RWPE2 (cell line): ENCODE data around the gene SCUBE3.

Experiments used
- ATAC-seq: fragments of 200-7000 bp; cut with Tn5 transposase; 3 replicates; pipeline ENCODE4 v1.9.1; 2021; ENCODE audit warnings: low read depth
- DNase-seq: peaks from one replicate; pipeline ENCODE4 v3.0.0-alpha.2; 2020; ENCODE audit warnings: low spot score
- H3K27ac ChIP-seq: fragments of 450-650 bp; 2 replicates; pipeline ENCODE4 v1.5.1; 2017; ENCODE audit warnings: mild to moderate bottlenecking; ENCODE audit not compliant: poor library complexity, severe bottlenecking
- H3K27me3 ChIP-seq: fragments of 250-450 bp; sonication (Bioruptor Pico); 2 replicates; pipeline ENCODE4 v1.5.1; 2021; ENCODE audit warnings: mild to moderate bottlenecking, moderate library complexity; ENCODE audit not compliant: insufficient read depth, poor library complexity, severe bottlenecking
- H3K36me3 ChIP-seq: fragments of 250-450 bp; sonication (Bioruptor Pico); 2 replicates; pipeline ENCODE4 v1.5.1; 2020; ENCODE audit warnings: low read depth, mild to moderate bottlenecking, moderate library complexity
- H3K4me1 ChIP-seq: fragments of 250-450 bp; sonication (Bioruptor Pico); 2 replicates; pipeline ENCODE4 v1.5.1; 2021; ENCODE audit warnings: mild to moderate bottlenecking, moderate library complexity; ENCODE audit not compliant: insufficient read depth, poor library complexity, severe bottlenecking
- H3K4me3 ChIP-seq: fragments of 250-450 bp; sonication (Bioruptor Pico); 2 replicates; pipeline ENCODE4 v1.5.1; 2021; ENCODE audit warnings: mild to moderate bottlenecking, moderate library complexity; ENCODE audit not compliant: severe bottlenecking
- H3K9me3 ChIP-seq: fragments of 250-450 bp; sonication (Bioruptor Pico); 2 replicates; pipeline ENCODE4 v1.5.1; 2021; ENCODE audit warnings: mild to moderate bottlenecking, moderate library complexity; ENCODE audit not compliant: severe bottlenecking
- TF ChIP-seq, protein P1 (sequence below): fragments of 450-650 bp; IDR thresholded peaks from one replicate; pipeline ENCODE4 v1.5.1; 2017; ENCODE audit warnings: mild to moderate bottlenecking, moderate library complexity; ENCODE audit not compliant: poor library complexity, severe bottlenecking

SCUBE3 gene

GRCh38 chr6:35190306-35190705, 23.4 kb upstream of the SCUBE3 start:
- ATAC-seq, result no peak
- TF ChIP-seq, protein P1, sequence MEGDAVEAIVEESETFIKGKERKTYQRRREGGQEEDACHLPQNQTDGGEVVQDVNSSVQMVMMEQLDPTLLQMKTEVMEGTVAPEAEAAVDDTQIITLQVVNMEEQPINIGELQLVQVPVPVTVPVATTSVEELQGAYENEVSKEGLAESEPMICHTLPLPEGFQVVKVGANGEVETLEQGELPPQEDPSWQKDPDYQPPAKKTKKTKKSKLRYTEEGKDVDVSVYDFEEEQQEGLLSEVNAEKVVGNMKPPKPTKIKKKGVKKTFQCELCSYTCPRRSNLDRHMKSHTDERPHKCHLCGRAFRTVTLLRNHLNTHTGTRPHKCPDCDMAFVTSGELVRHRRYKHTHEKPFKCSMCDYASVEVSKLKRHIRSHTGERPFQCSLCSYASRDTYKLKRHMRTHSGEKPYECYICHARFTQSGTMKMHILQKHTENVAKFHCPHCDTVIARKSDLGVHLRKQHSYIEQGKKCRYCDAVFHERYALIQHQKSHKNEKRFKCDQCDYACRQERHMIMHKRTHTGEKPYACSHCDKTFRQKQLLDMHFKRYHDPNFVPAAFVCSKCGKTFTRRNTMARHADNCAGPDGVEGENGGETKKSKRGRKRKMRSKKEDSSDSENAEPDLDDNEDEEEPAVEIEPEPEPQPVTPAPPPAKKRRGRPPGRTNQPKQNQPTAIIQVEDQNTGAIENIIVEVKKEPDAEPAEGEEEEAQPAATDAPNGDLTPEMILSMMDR, result no peak
- no peak for DNase-seq
- Histone ChIP-seq H3K4me1 (peaks cover 6% of the 10 kb centered on the region), H3K27me3 (no peaks in the 10 kb centered on the region), H3K27ac (no peak overlapping the region), H3K36me3 (no peaks in the 10 kb centered on the region), H3K4me3 (no peak overlapping the region), H3K9me3 (no peaks in the 10 kb centered on the region)

GRCh38 chr6:35191889-35192288, 21.9 kb upstream of the SCUBE3 start:
- H3K4me3 ChIP-seq, result no peak overlapping the region
- no peak for ATAC-seq
- H3K36me3 ChIP-seq, result no peaks in the 10 kb centered on the region
- no peaks in the 10 kb centered on the region for H3K27me3 ChIP-seq
- no peaks in the 10 kb centered on the region for H3K4me1 ChIP-seq
- TF ChIP-seq, protein P1, result no peak
- H3K9me3 ChIP-seq, result no peaks in the 10 kb centered on the region
- DNase-seq, result no peak
- no peak overlapping the region for H3K27ac ChIP-seq

- ATAC-seq, result no peak
- H3K4me1 ChIP-seq, result peaks cover 4% of the 10 kb centered on the region
- TF ChIP-seq, protein P1, result no peak
- no peak overlapping the region for H3K4me3 ChIP-seq
- DNase-seq, result no peak
- H3K27me3 ChIP-seq, result no peaks in the 10 kb centered on the region
- H3K9me3 ChIP-seq, result no peaks in the 10 kb centered on the region
- no peaks in the 10 kb centered on the region for H3K36me3 ChIP-seq
- H3K27ac ChIP-seq, result no peak overlapping the region
These were observed 21.4 kb upstream of the SCUBE3 start for GRCh38 chr6:35192301-35192860.

DNA sequence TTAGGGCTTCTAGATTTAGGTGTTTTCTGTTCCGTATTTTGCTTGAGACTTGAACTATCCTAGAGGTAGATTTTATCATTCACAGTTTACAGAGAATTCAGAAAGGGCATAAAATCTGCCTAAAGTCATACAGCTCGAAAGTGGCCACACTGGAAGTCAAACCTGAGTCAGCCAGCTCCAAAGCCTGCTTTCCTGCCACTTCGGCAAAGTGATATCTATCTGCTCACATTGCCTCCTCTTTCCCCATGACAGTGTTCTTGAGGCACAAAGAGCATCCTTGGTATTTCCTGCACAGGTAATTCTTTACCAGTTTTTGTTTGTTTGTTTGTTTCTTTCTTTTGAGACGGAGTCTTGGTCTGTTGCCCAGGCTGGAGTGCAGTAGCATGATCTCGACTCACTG, 19.4 kb upstream of the SCUBE3 start:
- H3K4me3 ChIP-seq, result no peak overlapping the region
- no peaks in the 10 kb centered on the region for H3K27me3 ChIP-seq
- TF ChIP-seq, protein P1, result no peak
- no peaks in the 10 kb centered on the region for H3K9me3 ChIP-seq
- DNase-seq (no peak), ATAC-seq (no peak)
- H3K4me1 ChIP-seq, result peaks cover 6% of the 10 kb centered on the region
- H3K27ac ChIP-seq, result no peak overlapping the region
- no peaks in the 10 kb centered on the region for H3K36me3 ChIP-seq

DNA sequence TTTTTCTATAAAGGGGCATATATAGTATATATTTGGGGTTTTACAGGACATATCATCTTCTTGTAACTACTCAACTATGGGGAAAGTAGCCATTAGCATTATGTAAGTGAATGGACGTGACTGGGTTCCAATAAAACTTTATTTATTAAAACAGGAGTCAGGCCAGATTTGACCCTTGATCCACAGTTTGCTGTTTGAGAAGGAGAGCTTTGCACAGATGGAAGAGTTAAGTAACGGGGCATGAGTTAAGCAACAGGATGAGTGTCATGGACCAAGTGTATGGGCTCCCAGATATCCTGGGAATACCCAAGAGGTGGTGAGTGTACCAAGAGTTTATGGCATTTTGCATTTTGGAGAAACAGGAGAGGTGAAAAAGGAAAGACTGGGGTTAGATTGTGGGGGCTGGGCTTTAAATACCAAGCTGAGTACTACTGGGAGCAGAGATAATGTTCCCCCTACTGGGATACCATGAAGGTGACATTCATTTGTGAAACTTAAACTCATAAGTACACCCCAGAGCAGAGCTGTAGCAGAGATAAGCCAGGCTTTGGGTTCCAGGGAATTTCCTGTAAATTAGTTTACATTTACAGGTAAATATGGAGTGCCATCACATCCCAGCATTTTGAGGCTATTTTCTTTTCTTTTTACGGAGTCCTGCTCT, 18.5 kb upstream of the SCUBE3 start:
- DNase-seq (no peak), ATAC-seq (no peak)
- TF ChIP-seq, protein P1, result no peak
- Histone ChIP-seq H3K27me3 (no peaks in the 10 kb centered on the region), H3K4me3 (no peak overlapping the region), H3K36me3 (no peaks in the 10 kb centered on the region), H3K4me1 (peaks cover 6% of the 10 kb centered on the region), H3K27ac (no peak overlapping the region), H3K9me3 (no peaks in the 10 kb centered on the region)
